HuH-7.5 (cell line): ENCODE measurements around the gene DNAH12.

Experiments used
- DNase-seq: peaks from one replicate; pipeline ENCODE4 v3.0.0; 2011; ENCODE audit warnings: low spot score

DNAH12 gene, protein sequence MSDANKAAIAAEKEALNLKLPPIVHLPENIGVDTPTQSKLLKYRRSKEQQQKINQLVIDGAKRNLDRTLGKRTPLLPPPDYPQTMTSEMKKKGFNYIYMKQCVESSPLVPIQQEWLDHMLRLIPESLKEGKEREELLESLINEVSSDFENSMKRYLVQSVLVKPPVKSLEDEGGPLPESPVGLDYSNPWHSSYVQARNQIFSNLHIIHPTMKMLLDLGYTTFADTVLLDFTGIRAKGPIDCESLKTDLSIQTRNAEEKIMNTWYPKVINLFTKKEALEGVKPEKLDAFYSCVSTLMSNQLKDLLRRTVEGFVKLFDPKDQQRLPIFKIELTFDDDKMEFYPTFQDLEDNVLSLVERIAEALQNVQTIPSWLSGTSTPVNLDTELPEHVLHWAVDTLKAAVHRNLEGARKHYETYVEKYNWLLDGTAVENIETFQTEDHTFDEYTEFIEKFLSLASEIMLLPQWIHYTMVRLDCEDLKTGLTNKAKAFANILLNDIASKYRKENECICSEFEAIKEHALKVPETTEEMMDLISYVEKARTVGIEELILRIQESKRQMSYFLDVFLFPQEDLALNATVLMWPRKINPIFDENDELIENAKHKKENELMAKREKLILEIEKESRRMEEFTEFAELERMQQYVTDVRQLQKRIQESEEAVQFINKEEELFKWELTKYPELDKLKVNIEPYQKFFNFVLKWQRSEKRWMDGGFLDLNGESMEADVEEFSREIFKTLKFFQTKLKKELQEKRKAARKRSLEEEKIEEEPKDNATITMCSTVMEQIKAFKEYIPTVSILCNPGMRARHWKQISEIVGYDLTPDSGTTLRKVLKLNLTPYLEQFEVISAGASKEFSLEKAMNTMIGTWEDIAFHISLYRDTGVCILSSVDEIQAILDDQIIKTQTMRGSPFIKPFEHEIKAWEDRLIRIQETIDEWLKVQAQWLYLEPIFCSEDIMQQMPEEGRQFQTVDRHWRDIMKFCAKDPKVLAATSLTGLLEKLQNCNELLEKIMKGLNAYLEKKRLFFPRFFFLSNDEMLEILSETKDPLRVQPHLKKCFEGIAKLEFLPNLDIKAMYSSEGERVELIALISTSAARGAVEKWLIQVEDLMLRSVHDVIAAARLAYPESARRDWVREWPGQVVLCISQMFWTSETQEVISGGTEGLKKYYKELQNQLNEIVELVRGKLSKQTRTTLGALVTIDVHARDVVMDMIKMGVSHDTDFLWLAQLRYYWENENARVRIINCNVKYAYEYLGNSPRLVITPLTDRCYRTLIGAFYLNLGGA (N-terminal part only)

DNA sequence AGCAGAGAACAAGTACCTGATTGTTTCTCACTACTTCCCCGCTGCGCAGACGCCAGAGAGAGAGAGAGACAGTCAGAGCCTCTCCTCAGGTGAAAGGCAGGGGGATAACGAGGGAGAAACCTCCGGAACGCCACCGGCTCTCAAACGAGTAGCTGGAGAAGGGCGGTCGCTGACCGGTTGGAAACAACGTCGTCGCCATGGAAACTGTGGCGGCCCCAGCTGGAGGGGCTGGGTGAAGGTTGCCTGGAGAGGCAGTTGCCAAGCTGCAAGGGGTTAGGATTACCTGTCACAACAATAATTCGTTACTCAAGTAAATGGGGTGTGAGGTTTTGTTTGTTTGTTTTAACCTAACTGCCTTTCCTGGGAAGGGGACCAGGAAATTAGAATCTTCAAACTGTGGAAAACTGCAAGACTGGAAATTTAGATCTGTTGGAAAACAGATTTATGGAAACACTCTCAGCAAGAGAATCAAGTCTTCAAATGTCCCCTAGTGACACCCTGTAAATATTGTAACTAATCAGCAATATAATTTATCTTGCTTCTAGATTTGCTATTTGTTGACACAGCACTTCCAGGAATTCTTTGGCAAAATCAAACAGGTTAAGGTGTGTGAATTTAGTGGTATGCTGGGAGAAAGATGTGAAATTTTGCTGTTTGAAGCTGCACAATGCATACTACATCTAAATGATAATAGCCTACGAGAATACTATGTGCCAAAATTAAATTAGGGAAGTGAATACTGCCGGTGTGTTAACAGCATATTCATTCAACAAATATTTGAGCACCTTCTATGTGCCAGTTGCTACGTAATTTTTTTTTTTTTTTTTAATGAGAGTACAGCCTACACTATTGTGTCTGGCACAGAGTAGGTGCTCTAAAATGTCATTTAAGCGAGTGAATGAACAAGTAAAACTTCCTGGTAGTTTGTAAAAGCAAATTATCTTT, at the start of gene DNAH12:
TSS of gene DNAH12 (minus strand) at position 164 of the 945 bp plus-strand sequence. CDS start 1,474 bp downstream, outside the sequence.
- DNase-seq = no peak

DNA sequence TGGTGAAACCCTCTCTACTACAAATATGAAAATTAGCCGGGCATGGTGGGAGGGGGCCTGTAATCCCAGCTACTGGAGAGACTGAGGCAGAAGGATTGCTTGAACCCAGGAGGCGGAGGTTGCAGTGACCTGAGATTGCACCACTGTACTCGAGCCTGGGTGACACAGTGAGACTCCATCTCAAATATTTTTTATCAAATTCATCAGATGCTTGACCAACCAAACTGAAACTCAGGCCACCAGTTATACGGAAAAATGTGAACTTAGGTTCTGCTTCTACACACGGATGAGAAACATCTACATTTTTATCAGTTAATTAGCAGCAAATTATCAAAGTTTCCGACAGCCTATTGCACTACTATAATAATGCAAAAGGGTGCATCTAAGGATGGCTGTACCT, 48.2 kb upstream of the DNAH12 start:
- DNase-seq = no peak

DNA sequence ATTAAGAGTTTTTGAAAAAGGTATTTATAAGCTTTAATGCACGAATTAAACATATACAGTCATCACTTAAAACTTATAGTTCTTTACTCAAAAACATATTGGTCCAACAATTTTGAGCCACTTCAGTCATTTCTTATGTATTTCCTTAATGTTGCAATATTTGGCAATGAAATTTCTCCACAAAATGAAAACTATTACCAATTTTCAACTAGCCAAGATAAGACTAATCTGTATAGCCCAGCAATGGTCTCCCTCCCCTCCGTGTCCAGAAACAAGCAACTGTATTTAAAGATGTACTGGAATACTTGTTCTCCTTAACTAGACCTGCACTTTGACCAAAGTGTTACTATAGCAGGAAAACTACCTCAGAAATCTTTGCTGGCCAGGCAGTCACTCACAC, 43.8 kb upstream of the DNAH12 start:
- DNase-seq = no peak

DNA sequence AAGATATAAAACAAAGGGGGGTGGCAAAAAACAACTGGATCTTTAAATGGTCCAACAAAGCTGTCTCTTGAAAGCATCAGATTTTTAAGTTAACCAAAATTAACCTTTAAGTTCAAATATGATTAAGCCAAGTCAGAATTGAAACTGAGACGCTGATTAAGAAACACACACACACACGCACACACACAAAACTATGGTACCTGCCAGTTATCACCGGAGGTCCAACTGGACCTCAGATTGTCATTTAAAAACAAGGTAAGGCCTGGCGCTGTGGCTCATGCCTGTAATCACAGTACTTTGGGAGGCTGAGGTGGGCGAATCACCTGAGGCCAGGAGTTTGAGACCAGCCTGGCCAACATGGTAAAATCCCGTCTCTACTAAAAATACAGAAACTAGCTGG, 42.6 kb upstream of the DNAH12 start:
- DNase-seq = no peak

DNA sequence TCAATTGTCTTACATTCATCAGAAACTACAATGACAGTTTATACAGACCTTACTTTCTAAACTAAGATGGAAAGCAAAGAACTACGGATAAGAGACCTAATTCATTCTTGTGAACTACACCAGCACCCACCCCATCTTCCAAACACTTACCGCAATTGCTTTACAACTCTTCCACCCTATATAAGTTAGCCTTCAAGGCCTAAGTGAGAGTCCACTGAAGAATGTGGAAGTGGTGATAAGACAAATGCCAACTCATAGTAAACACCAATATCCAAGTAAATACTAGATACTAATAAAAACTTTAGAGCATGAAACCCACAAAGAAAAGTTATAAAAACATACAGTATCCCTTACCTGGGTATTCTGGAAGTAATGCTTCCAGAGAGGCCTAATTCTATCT, 39.4 kb upstream of the DNAH12 start:
- DNase-seq = no peak

DNA sequence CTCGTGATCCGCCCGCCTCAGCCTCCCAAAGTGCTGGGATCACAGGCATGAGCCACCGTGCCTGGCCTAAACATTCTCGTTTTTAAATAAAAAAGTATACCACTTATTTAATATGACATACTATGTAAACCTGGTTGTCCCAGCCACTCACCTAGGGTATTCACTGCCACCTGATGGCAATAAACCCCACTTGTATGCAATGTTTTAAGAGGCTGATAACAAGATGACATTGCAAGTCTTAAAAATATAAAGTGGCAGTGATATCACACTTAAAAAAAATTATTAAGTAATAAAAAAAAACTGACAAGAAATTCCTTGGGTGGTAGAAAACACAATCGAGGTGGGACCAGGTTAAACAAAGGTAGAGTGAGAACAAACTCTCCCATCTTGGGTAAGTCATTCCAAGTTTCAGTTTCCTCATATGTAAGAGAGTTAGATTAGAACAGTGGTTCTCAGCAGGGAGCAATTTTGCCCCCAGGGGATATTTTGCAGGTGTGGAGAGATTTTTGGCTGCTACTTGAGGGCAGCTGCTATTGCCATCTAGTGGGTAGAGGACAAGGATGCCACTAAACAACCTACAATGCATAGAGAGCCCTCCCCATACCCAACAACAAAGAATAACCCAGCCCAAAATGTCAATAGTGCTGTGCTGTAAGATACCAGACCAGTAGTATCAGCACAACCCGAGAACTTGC, 38.5 kb upstream of the DNAH12 start:
- no peak for DNase-seq

DNA sequence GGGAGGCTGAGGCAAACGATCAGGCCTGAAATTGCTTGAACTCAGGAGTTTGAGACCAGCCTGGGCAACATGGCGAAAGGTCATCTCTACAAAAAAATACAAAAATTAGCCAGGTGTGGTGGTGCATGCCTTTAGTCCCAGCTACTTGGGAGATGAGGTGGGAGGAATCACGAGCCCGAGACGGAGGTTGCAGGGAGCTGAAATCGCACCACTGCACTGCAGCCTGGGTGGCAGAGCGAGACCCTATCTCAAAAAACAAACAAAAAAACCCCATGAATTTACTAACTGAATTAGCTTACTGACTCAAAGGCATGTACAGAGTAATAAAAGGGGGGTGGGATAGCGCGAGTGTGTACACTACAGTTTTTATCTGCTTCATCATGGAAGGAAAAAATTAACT, 33.7 kb upstream of the DNAH12 start:
- DNase-seq = no peak

DNA sequence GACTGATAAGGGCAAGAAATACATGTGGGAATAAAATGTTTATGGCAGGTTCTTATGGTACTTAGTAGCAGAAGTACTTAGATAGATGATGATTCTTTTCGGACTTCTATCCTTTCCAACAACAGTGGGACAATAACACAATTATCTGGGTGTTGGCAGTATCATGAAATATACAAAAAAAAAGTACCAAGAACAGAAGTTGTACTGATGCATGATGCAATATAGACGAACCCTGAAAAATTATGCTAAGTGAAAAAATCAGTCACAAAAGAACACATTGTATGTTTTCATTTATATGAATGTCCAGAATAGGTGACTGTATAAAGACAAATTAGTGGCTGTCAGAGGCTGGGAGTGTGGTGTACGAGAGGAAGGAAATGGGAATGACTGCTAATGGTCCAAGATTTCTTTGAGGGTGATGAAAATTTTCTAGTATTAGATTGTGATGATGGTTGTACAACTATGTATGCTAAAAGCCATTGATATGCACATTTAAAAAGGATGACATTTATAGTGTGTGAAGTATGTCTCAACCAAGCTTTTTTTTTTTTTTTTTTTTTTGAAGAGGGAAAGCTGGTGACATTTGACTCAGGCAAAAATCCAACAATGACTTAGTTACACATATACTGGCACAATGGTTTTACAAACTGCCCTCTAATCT, 32.0 kb upstream of the DNAH12 start:
- no peak for DNase-seq

DNA sequence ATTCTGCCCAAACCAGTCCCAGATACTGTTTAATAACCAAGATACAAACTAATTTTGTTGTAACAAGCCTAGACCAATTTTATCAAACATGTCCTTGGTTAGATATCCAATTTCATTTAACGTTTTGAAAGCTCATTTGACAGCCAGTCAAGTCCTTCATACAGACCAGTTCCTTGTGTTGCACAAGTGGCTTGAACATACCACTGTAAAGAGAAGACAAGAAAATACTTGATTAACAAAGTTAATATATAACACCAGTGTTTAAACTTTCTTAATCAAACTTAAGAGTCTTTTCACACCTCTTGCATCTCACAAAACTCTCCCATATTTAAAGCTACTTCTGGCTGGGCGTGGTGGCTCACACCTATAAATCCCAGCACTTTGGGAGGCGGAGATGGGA, 28.0 kb upstream of the DNAH12 start:
- no peak for DNase-seq

DNA sequence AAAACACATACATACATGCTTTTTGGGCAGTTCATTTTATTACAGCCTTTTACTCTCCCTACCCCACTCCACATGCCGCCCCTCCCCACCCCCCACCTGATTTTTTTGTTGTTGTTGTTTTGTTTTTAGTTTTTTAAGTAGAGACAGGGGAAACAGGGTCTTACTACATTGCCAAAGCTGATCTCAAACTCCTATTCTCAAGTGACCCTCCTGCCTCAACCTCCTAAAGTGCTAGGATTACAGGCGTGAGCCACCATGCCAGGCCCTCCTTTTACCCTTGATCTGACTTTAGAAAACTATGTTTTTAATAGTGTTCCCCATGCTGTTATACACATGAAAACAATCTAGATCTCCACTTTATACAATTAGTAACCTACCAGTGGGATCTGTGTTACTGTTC, 26.7 kb upstream of the DNAH12 start:
- DNase-seq = no peak

DNA sequence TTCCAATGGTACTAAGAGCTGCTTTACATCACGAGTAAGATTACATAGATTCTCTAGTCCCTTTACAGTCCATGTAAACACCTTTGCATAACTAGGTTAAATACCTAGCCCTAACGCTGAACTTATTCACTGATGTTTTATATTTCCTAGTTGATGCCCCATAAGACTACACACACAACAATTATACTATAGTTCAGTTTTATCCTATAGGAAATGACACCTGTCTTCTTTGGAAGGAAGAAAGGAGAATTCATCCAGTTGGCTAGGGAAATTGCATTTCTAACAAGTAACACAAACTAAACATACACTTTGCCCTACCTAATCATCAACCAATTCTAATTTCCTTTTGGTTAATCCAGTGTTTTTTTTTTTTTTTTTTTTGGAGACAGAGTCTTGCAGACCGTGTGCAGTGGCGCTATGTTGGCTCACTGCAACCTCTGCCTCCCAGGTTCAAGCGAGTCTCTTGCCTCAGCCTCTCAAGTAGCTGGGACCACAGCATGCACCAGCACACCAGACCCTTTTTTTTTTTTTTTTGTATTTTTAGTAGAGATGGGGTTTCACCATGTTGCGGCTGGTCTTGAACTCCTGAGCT, 25.8 kb upstream of the DNAH12 start:
- no peak for DNase-seq

DNA sequence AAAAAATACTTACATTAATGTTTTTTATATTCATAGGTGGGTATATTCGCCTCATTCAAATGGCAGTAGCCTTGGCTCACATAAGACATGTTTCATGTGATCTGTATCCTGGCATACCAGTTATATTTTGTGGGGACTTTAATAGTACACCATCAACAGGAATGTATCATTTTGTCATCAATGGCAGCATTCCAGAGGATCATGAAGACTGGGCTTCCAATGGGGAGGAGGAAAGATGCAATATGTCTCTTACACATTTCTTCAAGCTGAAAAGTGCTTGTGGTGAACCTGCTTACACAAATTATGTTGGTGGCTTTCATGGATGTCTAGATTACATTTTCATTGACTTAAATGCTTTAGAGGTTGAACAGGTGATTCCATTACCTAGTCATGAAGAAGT, 15.4 kb upstream of the DNAH12 start:
- no peak for DNase-seq

DNA sequence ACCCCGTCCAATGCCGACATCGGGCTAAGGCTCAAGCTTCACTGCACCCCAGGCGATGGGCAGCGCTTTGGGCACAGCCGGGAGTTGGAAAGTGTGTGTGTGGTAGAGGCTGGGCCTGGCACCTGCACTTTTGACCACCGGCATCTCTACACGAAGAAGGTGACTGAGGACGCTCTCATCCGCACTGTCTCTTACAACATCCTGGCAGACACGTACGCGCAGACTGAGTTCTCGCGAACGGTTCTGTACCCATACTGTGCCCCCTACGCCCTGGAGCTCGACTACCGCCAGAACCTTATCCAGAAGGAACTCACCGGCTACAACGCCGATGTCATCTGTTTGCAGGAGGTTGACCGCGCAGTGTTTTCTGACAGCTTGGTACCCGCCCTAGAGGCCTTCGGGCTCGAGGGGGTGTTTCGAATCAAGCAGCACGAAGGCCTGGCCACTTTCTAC, 13.0 kb upstream of the DNAH12 start:
- no peak for DNase-seq

DNA sequence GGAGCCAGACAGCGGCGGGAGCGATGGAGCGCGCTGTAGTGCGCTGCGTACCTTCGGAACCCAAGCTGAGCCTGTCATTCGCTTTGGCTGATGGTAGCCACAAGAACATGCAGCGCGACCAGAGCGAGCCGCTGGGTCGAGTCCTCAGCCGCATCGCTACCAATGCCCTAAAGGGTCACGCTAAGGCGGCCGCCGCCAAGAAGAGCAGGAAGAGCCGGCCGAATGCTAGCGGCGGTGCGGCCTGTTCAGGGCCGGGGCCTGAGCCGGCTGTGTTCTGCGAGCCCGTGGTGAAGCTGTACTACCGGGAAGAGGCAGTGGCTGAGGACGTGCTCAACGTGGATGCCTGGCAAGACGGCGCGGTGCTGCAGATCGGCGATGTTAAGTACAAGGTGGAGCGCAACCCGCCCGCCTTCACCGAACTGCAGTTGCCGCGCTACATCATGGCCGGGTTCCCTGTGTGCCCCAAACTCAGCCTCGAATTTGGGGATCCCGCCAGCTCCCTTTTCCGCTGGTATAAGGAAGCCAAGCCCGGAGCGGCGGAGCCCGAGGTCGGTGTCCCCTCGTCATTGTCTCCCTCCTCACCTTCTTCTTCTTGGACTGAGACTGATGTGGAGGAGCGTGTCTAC, 12.4 kb upstream of the DNAH12 start:
- DNase-seq = no peak

DNA sequence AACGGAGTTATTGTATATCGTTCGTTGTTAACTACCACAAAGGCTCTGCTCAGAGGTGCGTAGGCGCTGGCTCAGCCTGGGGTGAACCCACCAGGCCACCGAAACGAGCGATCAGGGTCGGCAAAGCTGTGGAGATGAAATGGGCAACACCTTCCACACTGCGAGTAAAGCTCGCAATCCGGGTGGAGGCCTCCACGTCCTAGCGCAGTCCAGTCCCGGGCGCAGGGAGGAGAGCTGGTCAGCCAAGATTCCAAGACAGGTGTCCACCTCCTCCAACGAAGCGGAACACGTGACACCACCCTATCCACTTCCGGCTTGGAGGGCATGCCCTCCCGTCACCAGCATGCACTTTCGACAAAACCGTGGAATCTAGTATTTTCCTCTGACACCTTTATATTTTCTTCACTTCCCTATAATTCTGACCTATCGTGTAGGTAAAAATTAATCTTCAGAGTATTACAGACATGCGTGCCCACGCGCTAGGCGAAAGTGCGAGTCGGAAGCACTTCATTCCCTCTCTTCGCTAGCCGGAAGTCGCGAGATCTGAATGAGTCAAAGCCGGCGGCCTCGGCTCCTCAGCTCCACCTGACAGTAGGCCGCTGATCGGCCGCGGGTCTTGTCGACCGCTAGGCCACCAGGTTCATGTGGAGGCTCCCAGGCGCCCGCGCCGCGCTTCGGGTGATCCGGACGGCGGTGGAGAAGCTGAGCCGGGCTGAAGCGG, 11.8 kb upstream of the DNAH12 start, which contains the start of gene PDE12:
TSS of gene PDE12 (plus strand) at position 537 of the 721 bp plus-strand sequence. CDS start at position 643, 106 bp downstream.
- peak; percentile 46 for DNase-seq

DNA sequence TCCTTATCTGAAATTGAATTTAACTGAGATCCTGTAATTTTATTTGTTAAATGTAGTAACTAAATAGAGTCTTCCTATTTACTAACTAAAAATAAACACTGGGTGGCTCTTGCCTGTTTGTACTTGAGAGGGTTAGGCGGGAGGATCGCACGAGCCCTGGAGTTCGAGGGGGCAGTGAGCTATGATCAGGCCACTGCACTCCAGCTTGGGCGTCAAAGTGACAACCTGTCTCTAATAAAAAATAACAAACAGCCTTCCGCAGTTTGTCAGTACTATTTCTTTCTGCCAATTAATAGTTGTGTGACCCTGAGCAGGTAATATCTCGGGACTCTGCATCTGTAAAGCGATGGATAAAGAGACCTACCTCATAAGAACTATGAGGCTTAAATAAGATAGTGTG, 11.2 kb upstream of the DNAH12 start:
- no peak for DNase-seq

DNA sequence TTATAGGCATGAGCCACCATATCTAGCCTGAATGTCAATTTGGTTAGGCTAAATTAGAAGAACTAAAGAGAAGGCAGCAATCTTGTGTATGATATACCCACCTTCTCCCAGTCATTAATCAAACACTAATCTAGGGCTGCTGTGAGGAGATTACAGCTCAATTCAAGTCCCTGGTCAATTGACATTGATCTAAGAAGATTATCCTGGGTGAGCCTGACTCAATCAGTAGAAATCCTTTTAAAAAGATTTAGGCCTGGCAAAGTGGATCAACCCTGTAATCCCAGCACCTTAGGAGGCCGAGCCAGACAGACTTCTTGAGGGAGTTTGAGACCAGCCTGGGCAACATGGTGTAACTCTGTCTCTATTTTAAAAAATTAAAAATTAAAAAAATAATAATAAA, 2.5 kb upstream of the DNAH12 start:
- DNase-seq = no peak

DNA sequence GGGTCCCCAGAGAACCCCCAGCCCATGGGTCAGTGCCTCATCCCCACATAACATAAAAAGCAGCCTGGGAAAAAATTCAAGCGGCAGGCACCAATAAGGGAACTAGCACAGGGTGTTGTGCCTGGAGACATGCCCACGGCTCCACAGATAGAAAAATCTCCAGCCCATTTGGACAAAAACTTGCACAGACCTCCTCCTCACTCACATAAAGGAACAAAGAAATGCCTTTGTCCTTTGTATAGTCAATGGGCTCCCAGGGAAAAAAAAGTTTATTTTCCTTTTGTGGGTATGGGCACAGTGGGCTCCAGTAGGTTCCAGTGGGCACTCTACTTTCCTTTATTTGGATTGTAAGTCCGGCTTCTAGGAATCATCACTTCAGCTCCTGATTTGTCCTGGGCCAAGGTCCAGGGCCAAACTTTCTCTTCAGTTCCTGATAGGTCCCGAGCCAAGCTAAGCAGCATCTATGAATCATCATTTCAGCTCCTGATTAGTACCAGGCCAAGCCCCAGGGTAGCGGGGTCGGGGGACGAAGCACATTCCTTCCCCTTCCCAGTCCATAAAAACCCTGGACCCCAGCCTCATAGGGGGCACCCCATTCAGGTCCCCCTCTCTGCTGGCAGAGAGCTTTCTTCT, 1.6 kb upstream of the DNAH12 start:
- DNase-seq = no peak
